ENCODE measurements around the gene SRF. TPM values are rescaled to one million over a fixed set of nuclear protein-coding genes. Genes with fewer than 3 reads are reported as not detected.

The SRF gene
- 71.2 TPM for total RNA-seq

DNA sequence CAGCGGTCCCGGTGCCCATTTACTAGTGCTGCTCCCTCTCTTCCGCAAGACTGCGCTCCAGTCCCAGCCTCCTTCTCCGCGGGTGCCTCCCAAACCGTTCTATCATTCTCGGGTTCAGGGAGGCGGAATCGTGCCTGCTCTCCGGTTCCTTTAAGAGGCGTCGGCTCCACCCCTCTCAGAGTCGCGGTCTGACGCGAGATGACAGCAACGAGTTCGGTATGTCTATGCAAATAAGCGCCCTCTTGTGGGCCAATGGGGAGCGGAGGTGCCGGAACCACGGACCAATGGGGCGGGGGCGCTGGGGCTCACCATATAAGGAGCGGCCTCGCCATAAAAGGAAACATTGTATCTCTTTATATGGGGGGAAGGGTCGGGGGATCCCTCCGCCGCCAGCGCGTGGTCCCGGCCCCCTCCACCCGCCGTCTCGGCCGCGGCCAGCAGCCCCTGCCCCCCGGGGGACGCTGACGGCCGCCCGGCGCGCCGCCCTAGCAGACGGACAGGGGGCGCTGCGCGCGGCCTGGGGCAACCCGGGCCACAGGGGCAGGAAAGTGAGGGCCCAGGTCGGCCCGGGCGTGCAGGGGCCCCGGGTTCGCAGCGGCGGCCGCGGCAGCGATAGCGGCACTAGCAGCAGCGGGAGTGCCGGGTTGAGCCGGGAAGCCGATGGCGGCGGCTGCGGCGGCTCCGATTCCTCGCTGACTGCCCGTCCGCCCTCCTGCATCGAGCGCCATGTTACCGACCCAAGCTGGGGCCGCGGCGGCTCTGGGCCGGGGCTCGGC lies at the start of gene SRF:
TSS of gene SRF (plus strand) at position 339 of the 776 bp plus-strand sequence. CDS start at position 727, 388 bp downstream.
- DNase-seq (ENCODE audit: low spot score in 2 of 2) = peak; percentile 100
- Histone ChIP-seq H3K4me1 (peaks cover 8 to 28% of the 10 kb centered on the region in 2 donors), H3K4me3 (peak within 1 kb of the TSS; percentile 88 to 95), H3K27me3 (no peaks in the 10 kb centered on the region), H3K27ac (peak within 1 kb of the TSS; percentile 98), H3K36me3 (peaks cover 10% of the 10 kb centered on the region in 2 donors), H3K9me3 (no peaks in the 10 kb centered on the region)
- TF ChIP-seq, protein P1, sequence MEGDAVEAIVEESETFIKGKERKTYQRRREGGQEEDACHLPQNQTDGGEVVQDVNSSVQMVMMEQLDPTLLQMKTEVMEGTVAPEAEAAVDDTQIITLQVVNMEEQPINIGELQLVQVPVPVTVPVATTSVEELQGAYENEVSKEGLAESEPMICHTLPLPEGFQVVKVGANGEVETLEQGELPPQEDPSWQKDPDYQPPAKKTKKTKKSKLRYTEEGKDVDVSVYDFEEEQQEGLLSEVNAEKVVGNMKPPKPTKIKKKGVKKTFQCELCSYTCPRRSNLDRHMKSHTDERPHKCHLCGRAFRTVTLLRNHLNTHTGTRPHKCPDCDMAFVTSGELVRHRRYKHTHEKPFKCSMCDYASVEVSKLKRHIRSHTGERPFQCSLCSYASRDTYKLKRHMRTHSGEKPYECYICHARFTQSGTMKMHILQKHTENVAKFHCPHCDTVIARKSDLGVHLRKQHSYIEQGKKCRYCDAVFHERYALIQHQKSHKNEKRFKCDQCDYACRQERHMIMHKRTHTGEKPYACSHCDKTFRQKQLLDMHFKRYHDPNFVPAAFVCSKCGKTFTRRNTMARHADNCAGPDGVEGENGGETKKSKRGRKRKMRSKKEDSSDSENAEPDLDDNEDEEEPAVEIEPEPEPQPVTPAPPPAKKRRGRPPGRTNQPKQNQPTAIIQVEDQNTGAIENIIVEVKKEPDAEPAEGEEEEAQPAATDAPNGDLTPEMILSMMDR (IDR thresholded peaks at IDR 0.05) = peak; percentile 20 to 96 (median 49)
- intact Hi-C loops (cut with DNase I) = loop anchor here (1.0 to 10.0 kb wide), 7 partner anchors 113 to 1126 kb away; partner anchors contain the start of genes BICRAL, HSP90AB1, KLHDC3 and MEA1

DNA sequence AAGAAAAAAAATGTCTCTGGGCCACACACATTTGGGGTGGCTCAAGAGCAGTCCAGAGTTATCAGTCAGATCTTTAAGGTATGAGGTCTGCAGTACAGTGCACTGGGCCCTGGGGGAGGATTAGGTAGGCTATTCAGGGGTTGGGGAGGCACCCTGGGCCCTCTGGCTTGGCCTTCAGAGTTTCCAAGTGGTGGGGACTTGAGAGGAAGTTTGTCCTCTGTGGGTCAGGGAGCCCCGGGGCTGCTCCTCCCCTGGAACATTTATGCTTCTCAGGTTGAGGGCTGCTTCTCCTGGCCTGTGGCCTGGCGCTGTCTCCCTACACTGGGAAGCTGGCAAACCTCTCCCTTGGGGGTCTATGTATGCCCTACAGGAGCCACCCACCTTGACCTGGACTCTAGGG lies 48.9 kb upstream of the SRF start:
- Histone ChIP-seq H3K4me3 (no peak overlapping the region), H3K27ac (peak overlapping the region in 1 of 2 donors; percentile 71), H3K9me3 (no peaks in the 10 kb centered on the region), H3K4me1 (peaks cover 2 to 15% of the 10 kb centered on the region in 2 donors), H3K27me3 (no peaks in the 10 kb centered on the region), H3K36me3 (no peaks in the 10 kb centered on the region)
- no peak for DNase-seq (ENCODE audit: low spot score in 2 of 2)
- TF ChIP-seq, protein P1 (IDR thresholded peaks at IDR 0.05) = no peak
- intact Hi-C loops (cut with DNase I) = loop anchor here (5.0 kb wide), 1 partner anchor 110 kb away; the partner anchor contains the start of genes KLHDC3 and MEA1

DNA sequence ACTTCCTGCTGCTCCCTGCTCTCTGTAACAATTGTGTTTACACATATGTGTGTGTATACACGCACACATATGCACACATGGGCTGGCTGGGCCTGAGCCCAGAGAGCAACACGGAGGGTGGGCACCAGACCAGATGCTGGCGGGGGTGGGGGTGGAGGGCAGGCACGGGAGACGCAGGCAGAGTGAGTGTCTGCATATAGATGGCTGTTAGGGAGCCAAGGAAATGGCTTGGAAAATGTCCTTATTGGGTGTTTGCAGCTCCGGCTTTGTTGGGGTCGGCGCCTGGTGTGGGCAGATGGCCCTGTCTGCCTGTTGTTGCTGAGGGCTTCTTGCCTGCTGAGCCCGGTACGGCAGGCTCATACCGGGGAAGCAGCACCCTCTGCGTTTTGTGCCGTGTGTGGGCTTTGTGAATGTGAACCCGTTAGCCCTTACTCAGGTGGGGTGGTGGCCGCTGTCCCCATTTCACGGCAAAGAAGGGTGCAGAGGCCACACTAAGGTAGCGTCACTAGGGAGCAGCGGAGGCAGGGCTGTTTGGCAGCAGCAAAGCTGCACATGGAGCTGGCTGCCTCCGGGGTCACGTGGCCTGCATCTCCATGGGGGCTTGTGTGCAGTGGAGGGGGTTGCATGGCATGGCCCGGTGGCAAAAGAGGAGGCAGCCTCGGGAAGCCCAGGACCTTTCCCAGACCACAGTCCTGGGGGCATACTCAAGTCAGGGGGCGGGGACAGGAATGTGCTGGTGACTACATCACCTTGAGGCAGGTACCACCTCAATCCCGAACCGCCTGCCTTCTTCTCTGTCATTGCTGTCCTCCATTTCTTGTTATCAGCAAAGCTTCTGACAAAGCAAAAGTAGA lies 47.4 kb upstream of the SRF start:
- TF ChIP-seq, protein P1 (IDR thresholded peaks at IDR 0.05) = no peak
- Histone ChIP-seq H3K9me3 (no peaks in the 10 kb centered on the region), H3K27ac (no peak overlapping the region), H3K4me3 (no peak overlapping the region), H3K36me3 (no peaks in the 10 kb centered on the region), H3K4me1 (peaks cover 2 to 15% of the 10 kb centered on the region in 2 donors), H3K27me3 (no peaks in the 10 kb centered on the region)
- no peak for DNase-seq (ENCODE audit: low spot score in 2 of 2)
- intact Hi-C loops (cut with DNase I) = loop anchor here (5.0 kb wide), 1 partner anchor 111 kb away; the partner anchor contains the start of genes KLHDC3 and MEA1

DNA sequence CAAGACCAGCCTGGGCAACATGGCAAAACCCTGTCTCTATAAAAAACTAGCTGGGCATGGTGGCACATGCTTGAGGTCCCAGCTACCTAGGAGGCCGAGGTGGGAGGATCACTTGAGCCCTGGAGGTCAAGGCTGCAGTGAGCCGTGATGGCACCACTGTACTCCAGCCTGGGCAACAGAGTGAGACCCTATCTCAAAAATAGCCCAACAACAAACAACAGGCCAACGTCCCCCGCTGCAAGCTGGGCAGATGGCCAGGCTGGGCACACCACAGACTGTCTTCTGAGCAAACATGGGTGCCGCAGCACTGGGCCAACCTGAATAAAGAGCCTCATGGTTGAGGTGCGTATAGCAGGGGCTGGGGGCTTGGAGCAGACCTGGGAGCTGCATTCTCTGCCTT lies 46.6 kb upstream of the SRF start:
- H3K4me1 ChIP-seq = peaks cover 5 to 23% of the 10 kb centered on the region in 2 donors
- intact Hi-C loops (cut with DNase I) = loop anchor here (5.0 kb wide), 1 partner anchor 112 kb away; the partner anchor contains the start of genes KLHDC3 and MEA1
- no peak for DNase-seq (ENCODE audit: low spot score in 2 of 2)
- H3K27me3 ChIP-seq = no peaks in the 10 kb centered on the region
- no peaks in the 10 kb centered on the region for H3K36me3 ChIP-seq
- TF ChIP-seq, protein P1 (IDR thresholded peaks at IDR 0.05) = no peak
- no peaks in the 10 kb centered on the region for H3K9me3 ChIP-seq
- no peak overlapping the region for H3K27ac ChIP-seq
- no peak overlapping the region for H3K4me3 ChIP-seq

DNA sequence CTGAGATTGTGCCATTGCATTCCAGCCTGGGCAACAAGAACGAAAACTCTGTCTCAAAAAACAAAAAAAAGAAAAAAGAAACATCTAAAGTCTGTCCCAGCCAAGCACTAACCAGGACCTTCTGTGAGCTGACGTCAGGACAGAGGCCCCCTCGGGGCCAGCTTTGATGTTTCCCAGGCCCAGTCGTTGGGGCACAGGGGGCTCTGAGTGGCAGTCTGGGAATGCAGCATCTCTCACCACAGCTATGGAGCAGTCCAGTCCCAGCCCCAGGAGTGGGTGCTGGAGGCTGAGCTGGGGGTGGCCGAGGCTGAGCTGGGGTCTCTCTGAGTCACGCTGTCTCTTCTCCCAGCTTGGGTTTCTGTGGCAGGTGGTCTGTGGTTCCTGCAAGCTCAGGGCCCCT lies 46.0 kb upstream of the SRF start:
- no peaks in the 10 kb centered on the region for H3K36me3 ChIP-seq
- peaks cover 5 to 25% of the 10 kb centered on the region in 2 donors for H3K4me1 ChIP-seq
- intact Hi-C loops (cut with DNase I) = no loop called here
- H3K27me3 ChIP-seq = no peaks in the 10 kb centered on the region
- no peaks in the 10 kb centered on the region for H3K9me3 ChIP-seq
- no peak for DNase-seq (ENCODE audit: low spot score in 2 of 2)
- TF ChIP-seq, protein P1 (IDR thresholded peaks at IDR 0.05) = no peak
- no peak overlapping the region for H3K27ac ChIP-seq
- H3K4me3 ChIP-seq = no peak overlapping the region
